Aorta (tissue), 5 donors: ENCODE results near the gene PRRC2B. TPM values are rescaled to one million over a fixed set of nuclear protein-coding genes. Genes with fewer than 3 reads are reported as not detected.
"Not testable (repeated sequence)": the region's sequence is repeated elsewhere in the genome, so short reads cannot be mapped to it uniquely, and the experiment has no call there.

Experiments used
- ATAC-seq: fragments of 200-7000 bp; cut with Tn5 transposase; one replicate; pipeline ENCODE4 v1.9.1; 2022; ENCODE audit warnings: moderate library complexity; ENCODE audit not compliant: low FRiP score
- DNase-seq, 2 donors: peaks; one replicate each; pipeline ENCODE4 v3.0.0-alpha.2; 2020
- H3K27ac ChIP-seq, 2 donors: one replicate each; pipeline ENCODE4 v1.5.1; 2013; ENCODE audit warnings: low read length in 2 of 2, mild to moderate bottlenecking in 2 of 2, moderate library complexity in 2 of 2, control low read depth in 1 of 2, inconsistent platforms in 1 of 2, low read depth in 1 of 2
- H3K27me3 ChIP-seq, 2 donors: one replicate each; pipeline ENCODE4 v1.6.1; 2013; ENCODE audit warnings: control low read depth in 1 of 2, low read length in 1 of 2, mild to moderate bottlenecking in 1 of 2, moderate library complexity in 1 of 2; ENCODE audit not compliant: insufficient read depth in 2 of 2, control insufficient read depth in 1 of 2
- H3K36me3 ChIP-seq, 2 donors: one replicate each; pipeline ENCODE4 v1.6.1; 2013; ENCODE audit warnings: control low read depth in 1 of 2, low read length in 1 of 2, mild to moderate bottlenecking in 1 of 2; ENCODE audit not compliant: insufficient read depth in 2 of 2, control insufficient read depth in 1 of 2
- H3K4me1 ChIP-seq, 2 donors: one replicate each; pipeline ENCODE4 v1.6.1; 2013; ENCODE audit warnings: low read length in 2 of 2, control low read depth in 1 of 2, mild to moderate bottlenecking in 1 of 2, moderate library complexity in 1 of 2; ENCODE audit not compliant: insufficient read depth in 2 of 2, control insufficient read depth in 1 of 2
- H3K4me3 ChIP-seq, 2 donors: one replicate each; pipeline ENCODE4 v1.5.1; 2013; ENCODE audit warnings: low read length in 2 of 2, control low read depth in 1 of 2, mild to moderate bottlenecking in 1 of 2
- H3K9me3 ChIP-seq: one replicate; pipeline ENCODE4 v1.6.1; 2013; ENCODE audit warnings: mild to moderate bottlenecking, low read length; ENCODE audit not compliant: control insufficient read depth
- WGBS, 2 donors: extraction: QIAGEN DNeasy Blood & Tissue Kit; methylation state at CpG; one replicate each; pipeline ENCODE4 v1.1.7; 2013; 5-methylcytosine and 5-hydroxymethylcytosine counted together
- intact Hi-C, 2 donors: fragments of 100-400 bp; cut with DNase I; formaldehyde crosslinking; loops; one replicate each; pipeline versions ENCODE4 v1.14.2 to v1.15.0; 2022
- polyA plus RNA-seq, 2 donors: library from polyadenylated mRNA; stranded (reverse); fragments of 200-250 nt; gene quantifications; one replicate each; pipeline ENCODE4 v1.2.3, GENCODE V29; 2013
- total RNA-seq, 2 donors: library from RNA; stranded (reverse); fragmentation: NEBNext Ultra II Directional; extraction: Animal tissue kit (Norgen Biotek cat#: 25700); gene quantifications; one replicate each; pipeline ENCODE4 v1.2.1, GENCODE V29; 2021
- donor health status: healthy with polysubstance abuse.
- donor health status: Bipolar disorder and iron deficiency.
- donor health status: DM: no; HTN: no; CAD: no.
- donor health status: DM: no; HTN: no; CAD: no.
- donor health status: DM: yes; HTN: yes; CAD: no.

The PRRC2B gene
- total and polyA plus RNA-seq, 4 donors, result 23.9 to 263 (median 125) TPM

DNA sequence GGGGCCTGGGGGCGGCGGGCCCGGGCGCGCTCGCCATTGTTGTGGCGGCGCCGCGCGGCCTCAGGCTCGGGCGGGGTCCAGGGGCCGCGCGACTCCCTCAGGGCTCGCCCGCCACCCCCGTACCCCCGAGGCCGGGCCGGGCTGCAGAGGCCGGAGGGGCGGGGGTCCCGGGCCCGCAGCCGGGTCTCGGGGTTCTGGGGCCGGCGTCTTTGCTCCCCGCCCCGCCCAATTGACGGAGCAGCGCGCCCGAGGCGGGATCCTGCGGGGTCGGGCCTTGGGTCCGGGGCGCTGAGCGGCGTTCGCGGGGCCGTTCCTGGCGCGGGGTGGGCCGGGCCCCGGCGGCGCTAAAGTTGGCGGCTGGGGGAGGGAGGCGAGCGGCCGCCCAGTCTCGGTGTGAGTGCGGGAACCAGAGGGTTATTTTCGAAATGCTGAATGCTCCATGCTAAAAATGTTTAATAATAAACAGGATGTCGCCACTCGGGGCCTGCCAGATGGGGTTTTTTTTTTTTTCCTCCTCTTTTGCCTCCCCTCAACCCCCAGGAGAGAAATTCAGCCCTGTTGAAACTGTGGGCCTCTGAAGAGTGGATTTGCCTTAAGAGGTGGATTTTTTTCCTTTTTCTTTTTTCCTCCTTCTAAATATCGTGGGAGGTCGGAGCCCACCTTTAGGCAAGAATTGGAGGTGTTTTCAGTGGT lies 724 bp downstream of the PRRC2B start:
- H3K36me3 ChIP-seq, result peaks cover 0 to 2% of the 10 kb centered on the region in 2 donors
- intact Hi-C loops, result loop anchor here (2.0 to 5.0 kb wide), 2 partner anchors 42 to 43 kb away; no protein-coding TSS in a partner anchor
- no peaks in the 10 kb centered on the region for H3K27me3 ChIP-seq
- DNase-seq (peak; percentile 68 to 89), ATAC-seq (peak; percentile 61)
- no peaks in the 10 kb centered on the region for H3K9me3 ChIP-seq
- H3K4me3 ChIP-seq, result peak overlapping the region; percentile 100
- peak overlapping the region; percentile 86 to 100 for H3K27ac ChIP-seq
- 0 to 1% methylated on average over 51 to 63 of the region's 63 CpGs for WGBS, 2 donors
- H3K4me1 ChIP-seq, result peaks cover 4 to 12% of the 10 kb centered on the region in 2 donors

DNA sequence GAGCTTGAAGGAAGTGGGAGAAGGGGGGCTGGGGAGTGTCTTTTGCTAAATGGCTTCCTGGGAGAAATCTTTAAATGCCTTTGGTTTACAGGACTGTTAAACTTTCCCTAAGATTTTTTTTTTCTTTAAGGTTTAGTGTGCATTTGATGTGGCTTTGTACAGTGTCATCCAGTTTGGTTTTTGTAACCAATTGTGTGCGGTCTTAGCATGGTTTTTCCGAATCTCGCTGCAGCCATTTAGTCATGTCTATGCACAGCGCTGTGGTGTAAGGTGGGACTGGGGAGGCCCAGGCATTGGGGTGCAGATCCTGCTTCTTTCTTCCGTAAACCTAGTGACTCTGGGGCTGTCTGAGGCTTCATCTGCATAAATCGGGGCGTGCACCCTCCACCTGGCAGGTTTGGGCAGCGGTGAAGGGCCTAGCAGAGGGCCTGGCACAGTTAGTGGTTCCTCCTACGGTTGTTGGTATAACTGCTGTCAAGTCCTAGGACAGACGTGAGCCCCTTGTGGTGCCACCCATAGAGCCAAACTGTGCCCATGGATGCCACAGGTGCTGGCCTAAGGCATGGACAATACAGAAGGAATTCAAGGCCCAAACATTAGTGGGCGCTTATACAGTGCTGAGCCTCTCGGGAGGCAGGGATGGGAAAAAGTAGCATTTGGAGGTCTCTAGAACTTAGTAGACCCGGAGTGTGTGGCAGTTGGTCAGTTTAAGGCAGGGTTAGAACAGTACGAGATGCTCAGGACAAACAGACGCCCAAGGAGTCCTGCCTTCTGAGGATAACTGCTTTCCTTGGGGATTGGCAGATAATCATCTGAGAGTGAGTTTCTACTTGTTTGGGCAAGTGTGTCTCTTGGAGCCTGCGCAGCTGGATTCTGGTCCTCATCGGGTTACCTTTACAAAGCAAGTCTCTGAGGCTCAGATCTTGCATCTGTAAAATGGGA lies 1.5 kb downstream of the PRRC2B start:
- Histone ChIP-seq H3K4me1 (peaks cover 4 to 12% of the 10 kb centered on the region in 2 donors), H3K27me3 (no peaks in the 10 kb centered on the region), H3K9me3 (no peaks in the 10 kb centered on the region), H3K27ac (peak overlapping the region; percentile 86 to 100), H3K4me3 (peak overlapping the region; percentile 100), H3K36me3 (peaks cover 0 to 2% of the 10 kb centered on the region in 2 donors)
- ATAC-seq, result peak; percentile 8
- intact Hi-C loops, result loop anchor here in 1 of 2 donors (2.0 kb wide), 1 partner anchor 41 kb away; no protein-coding TSS in a partner anchor
- peak; percentile 49 to 60 for DNase-seq
- WGBS, 2 donors, result 10 to 14% methylated on average over 17 of the region's 17 CpGs

DNA sequence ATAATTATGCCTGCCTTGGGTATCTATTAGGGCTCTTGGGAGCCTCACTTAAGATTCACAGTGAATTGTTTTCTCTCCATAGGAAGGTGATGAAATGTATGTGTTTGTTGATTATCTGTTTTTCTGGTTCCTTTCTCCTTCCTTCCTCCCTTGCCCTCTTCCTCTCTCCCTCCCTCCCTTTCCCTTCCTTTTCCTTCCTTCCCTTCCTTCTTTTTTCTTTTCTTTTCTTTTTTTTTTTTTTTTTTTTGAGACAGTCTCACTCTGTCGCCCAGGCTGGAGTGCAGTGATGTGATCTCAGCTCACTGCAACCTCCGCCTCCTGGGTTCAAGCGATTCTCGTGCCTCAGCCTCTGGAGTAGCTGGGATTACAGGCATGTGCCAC lies 2.2 kb downstream of the PRRC2B start:
- ATAC-seq, H3K9me3 ChIP-seq, H3K36me3 ChIP-seq, H3K27me3 ChIP-seq, intact Hi-C loops: not testable (repeated sequence)
- peak overlapping the region in 1 of 2 donors; percentile 39 for H3K27ac ChIP-seq
- peak overlapping the region in 1 of 2 donors; percentile 100 for H3K4me3 ChIP-seq
- peaks cover 4 to 12% of the 10 kb centered on the region in 2 donors for H3K4me1 ChIP-seq
- peak in 1 of 2 donors; percentile 30 for DNase-seq
- WGBS, 2 donors, result 34% methylated on average over 4 of the region's 4 CpGs

DNA sequence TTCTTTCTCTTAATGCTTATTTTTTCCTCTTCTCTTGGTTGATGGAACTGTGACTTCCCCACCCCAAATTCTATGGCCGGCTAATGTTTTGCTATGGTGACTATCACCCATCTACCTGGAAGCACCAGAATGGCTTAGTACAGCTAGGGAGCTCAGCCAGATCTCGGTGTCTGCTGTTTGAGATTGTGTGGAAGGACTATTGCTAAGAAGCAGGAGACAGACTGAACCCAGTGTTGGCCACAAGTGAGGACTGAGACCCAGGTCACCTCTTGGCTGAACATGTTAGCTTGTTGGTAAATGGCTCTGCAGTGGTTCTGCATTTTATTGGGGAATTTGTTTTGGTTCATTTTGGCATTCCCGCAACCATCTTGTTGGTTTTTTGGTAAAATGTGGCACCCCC lies 2.7 kb downstream of the PRRC2B start:
- no peak for ATAC-seq
- H3K27ac ChIP-seq, result peak overlapping the region; percentile 2 to 77
- H3K36me3 ChIP-seq, result peaks cover 0 to 2% of the 10 kb centered on the region in 2 donors
- peaks cover 4 to 12% of the 10 kb centered on the region in 2 donors for H3K4me1 ChIP-seq
- WGBS, 2 donors, result 36% methylated on average over 3 of the region's 3 CpGs
- H3K9me3 ChIP-seq, result no peaks in the 10 kb centered on the region
- H3K4me3 ChIP-seq, result no peak overlapping the region
- intact Hi-C loops, result no loop called here
- peak in 1 of 2 donors; percentile 19 for DNase-seq
- no peaks in the 10 kb centered on the region for H3K27me3 ChIP-seq

DNA sequence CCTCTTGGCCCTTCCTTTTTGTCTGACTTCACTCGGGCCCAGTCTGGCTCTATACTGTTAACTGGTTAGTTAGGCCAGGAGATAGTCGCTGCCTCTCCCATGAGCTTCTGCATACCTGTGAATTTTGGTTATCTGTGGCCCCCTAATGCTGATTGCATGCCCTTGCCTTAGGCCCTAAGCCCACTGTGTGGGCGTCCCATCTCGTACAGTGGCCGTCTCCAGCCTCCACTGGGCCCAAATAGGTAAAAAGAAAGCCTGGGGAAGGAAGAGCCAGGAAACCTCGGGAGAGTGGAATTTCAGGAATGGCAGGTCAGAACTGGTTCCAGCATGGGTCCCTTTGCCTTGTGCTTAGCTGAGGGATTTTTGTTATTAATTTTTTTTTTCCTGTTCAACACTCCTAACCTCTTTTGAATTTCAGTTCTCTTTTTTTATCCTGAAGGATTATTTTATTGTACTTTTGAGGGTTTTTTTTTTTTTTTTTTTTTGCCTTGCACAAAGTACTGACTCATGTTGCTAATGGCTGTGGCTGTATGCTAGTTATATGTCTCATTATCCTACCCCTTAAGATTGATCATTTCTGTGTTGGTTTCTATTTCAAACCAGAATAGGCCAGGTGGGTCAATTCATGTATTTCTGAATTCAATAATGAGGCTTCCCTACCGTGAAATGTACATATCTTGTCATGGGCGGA lies 3.4 kb downstream of the PRRC2B start:
- H3K9me3 ChIP-seq, result no peaks in the 10 kb centered on the region
- H3K27me3 ChIP-seq, result no peaks in the 10 kb centered on the region
- DNase-seq, result peak in 1 of 2 donors; percentile 15
- H3K36me3 ChIP-seq, result peaks cover 0 to 2% of the 10 kb centered on the region in 2 donors
- peak overlapping the region; percentile 2 to 77 for H3K27ac ChIP-seq
- WGBS, 2 donors, result 20 to 25% methylated on average over 8 of the region's 8 CpGs
- peaks cover 4 to 12% of the 10 kb centered on the region in 2 donors for H3K4me1 ChIP-seq
- H3K4me3 ChIP-seq, result no peak overlapping the region
- ATAC-seq, result no peak
- intact Hi-C loops, result no loop called here

DNA sequence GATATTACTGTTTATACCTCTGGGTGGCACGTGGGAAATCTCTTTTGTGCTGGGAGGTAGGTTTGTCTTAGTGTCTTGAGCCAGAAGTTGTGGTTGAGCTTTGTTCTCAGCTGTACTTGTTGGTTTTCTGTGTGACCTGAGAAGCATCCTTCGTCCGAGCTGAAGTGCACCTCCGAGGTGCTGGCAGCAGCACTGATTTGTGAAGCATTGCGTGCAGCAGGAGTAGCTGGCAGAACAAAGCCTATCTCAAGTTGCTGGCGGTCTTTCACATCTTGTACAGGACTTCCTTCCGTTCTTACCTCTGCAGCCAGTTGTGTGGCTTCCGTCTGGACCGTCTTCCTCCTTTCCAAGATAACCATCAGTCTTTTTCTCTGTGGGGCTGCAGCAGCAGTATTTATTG lies 4.3 kb downstream of the PRRC2B start:
- peaks cover 0 to 2% of the 10 kb centered on the region in 2 donors for H3K36me3 ChIP-seq
- no peaks in the 10 kb centered on the region for H3K9me3 ChIP-seq
- H3K4me3 ChIP-seq, result no peak overlapping the region
- H3K27me3 ChIP-seq, result no peaks in the 10 kb centered on the region
- H3K27ac ChIP-seq, result peak overlapping the region in 1 of 2 donors; percentile 74
- peaks cover 4 to 10% of the 10 kb centered on the region in 2 donors for H3K4me1 ChIP-seq
- intact Hi-C loops, result no loop called here
- ATAC-seq (no peak), DNase-seq (peak in 1 of 2 donors; percentile 36)
- WGBS, 2 donors, result 9 to 12% methylated on average over 9 of the region's 9 CpGs

DNA sequence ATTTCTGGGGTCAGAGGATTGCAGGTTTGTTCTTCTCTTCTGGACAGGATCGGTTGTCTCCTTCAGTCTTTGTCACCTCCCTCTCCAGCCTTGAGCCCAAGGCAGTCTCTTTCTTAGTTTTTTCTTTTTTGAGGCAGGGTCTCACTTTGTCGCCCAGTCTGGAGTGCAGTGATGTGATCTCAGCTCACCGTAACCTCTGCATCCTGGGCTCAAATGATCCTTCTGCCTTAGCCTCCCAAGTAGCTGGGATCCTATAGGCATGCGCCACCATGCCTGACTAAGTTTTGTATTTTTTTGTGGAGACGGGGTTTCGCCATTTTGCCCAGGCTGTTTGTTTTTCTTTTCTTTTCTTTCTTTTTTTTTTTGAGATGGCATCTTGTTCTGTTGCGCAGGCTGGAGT lies 6.1 kb downstream of the PRRC2B start:
- Histone ChIP-seq H3K27ac (peak overlapping the region in 1 of 2 donors; percentile 26), H3K27me3 (no peaks in the 10 kb centered on the region), H3K4me1 (peaks cover 7 to 10% of the 10 kb centered on the region in 2 donors), H3K4me3 (no peak overlapping the region), H3K9me3 (no peaks in the 10 kb centered on the region), H3K36me3 (peaks cover 0 to 2% of the 10 kb centered on the region in 2 donors)
- 73 to 77% methylated on average over 7 of the region's 7 CpGs for WGBS, 2 donors
- DNase-seq (peak in 1 of 2 donors; percentile 15), ATAC-seq (no peak)
- intact Hi-C loops, result no loop called here

DNA sequence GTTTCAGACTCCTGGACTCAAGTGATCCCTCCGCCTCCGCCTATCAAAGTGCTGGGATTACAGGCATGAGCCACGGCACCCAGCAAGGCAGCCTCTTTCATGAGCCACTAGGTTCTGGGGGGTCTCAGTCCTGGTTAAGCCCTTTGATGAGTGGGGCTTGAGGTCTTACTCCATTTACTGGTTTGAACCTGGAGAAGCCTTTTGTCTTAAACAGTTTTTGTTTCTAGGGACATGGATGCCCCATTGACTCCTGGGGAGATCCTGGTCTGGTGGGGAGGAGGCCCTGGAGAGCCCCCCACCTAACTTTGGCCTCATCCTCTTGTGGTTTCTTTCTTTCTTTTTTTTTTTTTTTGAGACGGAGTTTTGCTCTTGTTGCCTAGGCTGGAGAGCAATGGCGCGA lies 6.7 kb downstream of the PRRC2B start:
- intact Hi-C loops, result no loop called here
- H3K4me1 ChIP-seq, result peaks cover 9 to 11% of the 10 kb centered on the region in 2 donors
- H3K27ac ChIP-seq, result no peak overlapping the region
- H3K27me3 ChIP-seq, result no peaks in the 10 kb centered on the region
- 86 to 90% methylated on average over 6 of the region's 6 CpGs for WGBS, 2 donors
- H3K9me3 ChIP-seq, result no peaks in the 10 kb centered on the region
- H3K4me3 ChIP-seq, result no peak overlapping the region
- H3K36me3 ChIP-seq, result peaks cover 0 to 2% of the 10 kb centered on the region in 2 donors
- ATAC-seq (no peak), DNase-seq (peak in 1 of 2 donors; percentile 27)
